G401.6 (cell line): ENCODE measurements around the gene OR2L13.
"Not testable (repeated sequence)": the region's sequence is repeated elsewhere in the genome, so short reads cannot be mapped to it uniquely, and the experiment has no call there.

ENCODE experiments used
- FAIRE-seq: peaks from 2 replicates; lab custom pipeline; 2012; peaks lifted over from hg19 to GRCh38; lab: Jason Lieb, UNC

The OR2L13 gene

GRCh38 chr1:248094884-248095283 lies at the start of gene OR2L13:
Gene OR2L13 (plus strand): TSS chr1:248095184. CDS start chr1:248099376, 4,192 bp downstream.
- FAIRE-seq, result no peak

- no peak for FAIRE-seq
These were observed 49.8 kb upstream of the OR2L13 start for GRCh38 chr1:248045209-248045608.

- FAIRE-seq, result no peak
These were observed 48.4 kb upstream of the OR2L13 start, which contains the start of gene OR2L3 for GRCh38 chr1:248046536-248046935. Gene OR2L3 (plus strand): TSS chr1:248046836. CDS start chr1:248060682, 13,846 bp downstream.

GRCh38 chr1:248047008-248047407 lies 48.0 kb upstream of the OR2L13 start:
- no peak for FAIRE-seq

- no peak for FAIRE-seq
These were observed 40.3 kb upstream of the OR2L13 start for GRCh38 chr1:248054671-248055070.

- FAIRE-seq, result no peak
These were observed 39.7 kb upstream of the OR2L13 start for GRCh38 chr1:248055261-248055660.

GRCh38 chr1:248065071-248065470 lies 29.9 kb upstream of the OR2L13 start:
- FAIRE-seq, result no peak

- FAIRE-seq, result no peak
These were observed 29.4 kb upstream of the OR2L13 start for GRCh38 chr1:248065604-248066003.

- FAIRE-seq, result not testable (repeated sequence)
These were observed 11.1 kb upstream of the OR2L13 start for GRCh38 chr1:248083864-248084263.

- no peak for FAIRE-seq
These were observed 3.5 kb downstream of the OR2L13 start for GRCh38 chr1:248098529-248098928.

GRCh38 chr1:248102847-248103246 lies 7.9 kb downstream of the OR2L13 start:
- peak; percentile 100 for FAIRE-seq

- FAIRE-seq, result no peak
These were observed 16.2 kb downstream of the OR2L13 start for GRCh38 chr1:248111157-248111556.

GRCh38 chr1:248114890-248115289 lies 19.9 kb downstream of the OR2L13 start:
- FAIRE-seq, result no peak

- no peak for FAIRE-seq
These were observed 32.7 kb downstream of the OR2L13 start for GRCh38 chr1:248127653-248128052.

GRCh38 chr1:248136811-248137210 lies 41.8 kb downstream of the OR2L13 start:
- FAIRE-seq, result no peak

- FAIRE-seq, result no peak
These were observed 45.9 kb downstream of the OR2L13 start for GRCh38 chr1:248140846-248141245.

GRCh38 chr1:248143311-248143710 lies 48.3 kb downstream of the OR2L13 start:
- FAIRE-seq, result no peak

GRCh38 chr1:248144513-248145198 lies 49.7 kb downstream of the OR2L13 start, which contains the start of gene OR2M5:
Gene OR2M5 (plus strand): TSS chr1:248145148. CDS start chr1:248145148, 0 bp downstream.
- FAIRE-seq, result no peak
